ENCODE results near the gene OTUB1. TPM values are rescaled to one million over a fixed set of nuclear protein-coding genes. Genes with fewer than 3 reads are reported as not detected.

OTUB1 gene
- total RNA-seq, 2 donors from 2014 or later = 59.4 to 84.2 TPM

DNA sequence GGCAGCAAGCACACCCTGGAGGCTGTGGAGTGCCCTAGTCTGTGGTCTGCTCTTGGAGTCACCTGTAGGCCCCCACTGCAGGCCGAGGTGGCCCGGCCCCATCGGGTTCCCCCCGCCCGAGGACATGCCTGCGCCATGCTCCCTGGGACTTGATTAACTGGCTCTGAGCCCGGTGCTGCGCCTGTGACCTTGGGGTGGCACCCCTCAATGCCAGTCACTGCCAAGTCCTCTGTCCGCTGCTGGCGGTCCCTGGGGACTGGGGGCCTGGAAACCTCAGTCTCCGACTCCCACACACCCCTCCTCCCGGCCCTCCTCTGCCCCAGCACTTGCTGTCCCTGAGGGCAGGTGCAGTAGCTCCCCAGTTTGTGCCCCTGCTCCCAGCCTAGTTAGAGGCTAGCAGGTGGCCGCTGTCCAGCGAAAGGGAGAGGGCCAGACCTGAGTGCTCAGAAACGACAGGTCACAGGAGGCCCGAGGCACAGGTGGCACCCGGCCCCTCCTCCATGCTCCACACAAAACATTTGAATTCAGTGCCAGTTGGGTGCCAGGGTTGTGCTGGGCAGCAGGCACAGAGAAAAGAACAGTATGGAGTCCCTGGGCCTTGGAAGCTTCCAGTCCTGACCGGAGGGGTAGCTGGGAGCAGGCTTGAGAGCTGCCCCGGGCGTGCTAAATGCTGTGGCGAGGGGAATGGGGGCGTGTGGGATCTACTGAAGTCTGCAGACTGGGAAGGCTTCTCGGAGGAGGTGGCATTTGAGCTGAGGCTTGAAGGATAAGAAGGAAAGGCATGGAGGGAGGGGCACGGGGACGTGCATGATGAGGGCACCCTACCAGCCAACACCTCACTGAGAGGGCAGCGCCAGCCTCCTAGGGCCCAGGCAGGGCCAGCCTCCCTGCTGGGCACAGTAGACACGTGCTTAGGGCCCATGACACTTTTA, 33.1 kb downstream of the OTUB1 start:
- Mint-ChIP-seq H3K4me3 (no peak overlapping the region), H3K27me3 (no peaks in the 10 kb centered on the region), H3K4me1 (no peaks in the 10 kb centered on the region), H3K9me3 (no peaks in the 10 kb centered on the region), H3K27ac (no peak overlapping the region), H3K36me3 (ENCODE audit: low read depth) (no peaks in the 10 kb centered on the region)
- ATAC-seq (replicated peaks) = no peak

DNA sequence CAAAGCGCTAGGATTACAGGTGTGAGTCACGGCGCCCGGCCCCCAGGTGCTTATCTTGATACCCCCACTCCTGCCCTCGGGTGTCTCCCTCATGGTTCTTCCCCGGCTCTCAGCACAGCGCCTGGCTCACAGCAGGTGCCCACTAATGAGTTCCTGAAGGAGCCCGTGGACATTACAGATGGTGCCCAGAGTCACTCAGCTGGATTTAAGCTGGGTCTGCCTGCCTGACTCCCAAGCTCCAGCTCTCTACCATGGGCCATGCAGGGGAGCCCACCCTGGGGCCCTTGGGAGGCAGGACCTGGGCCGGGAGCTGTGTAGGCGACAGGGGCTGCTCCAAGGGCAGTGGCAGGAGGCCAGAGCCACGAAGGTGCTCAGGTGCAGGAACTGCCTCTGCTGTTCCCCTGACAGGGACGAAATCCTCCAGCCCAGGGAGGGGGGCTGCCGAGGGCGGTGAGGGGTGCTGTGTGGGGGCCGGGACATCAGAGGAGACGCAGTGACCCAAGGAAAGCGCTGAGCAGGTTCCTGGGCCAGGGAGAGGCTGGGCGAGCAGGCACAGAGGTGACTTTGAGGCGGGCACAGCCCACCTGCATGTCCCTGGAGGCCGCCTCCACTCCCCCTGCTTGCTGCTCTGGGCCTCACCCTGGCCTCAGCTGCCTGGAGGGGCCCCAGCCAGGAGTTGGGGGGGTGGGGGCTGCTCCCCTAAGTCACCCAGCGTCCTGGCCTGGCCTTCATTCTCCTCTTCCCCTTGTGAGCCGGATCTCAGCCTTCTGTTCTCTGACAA, 34.9 kb downstream of the OTUB1 start:
- H3K9me3 Mint-ChIP-seq = no peaks in the 10 kb centered on the region
- H3K36me3 Mint-ChIP-seq (ENCODE audit: low read depth) = no peaks in the 10 kb centered on the region
- no peak for ATAC-seq (replicated peaks)
- no peak overlapping the region for H3K27ac Mint-ChIP-seq
- no peaks in the 10 kb centered on the region for H3K4me1 Mint-ChIP-seq
- no peak overlapping the region for H3K4me3 Mint-ChIP-seq
- no peaks in the 10 kb centered on the region for H3K27me3 Mint-ChIP-seq

- no peak overlapping the region for H3K27ac Mint-ChIP-seq
- H3K9me3 Mint-ChIP-seq = no peaks in the 10 kb centered on the region
- no peaks in the 10 kb centered on the region for H3K4me1 Mint-ChIP-seq
- no peak overlapping the region for H3K4me3 Mint-ChIP-seq
- peaks cover 3% of the 10 kb centered on the region for H3K27me3 Mint-ChIP-seq
- no peak for ATAC-seq (replicated peaks)
- no peaks in the 10 kb centered on the region for H3K36me3 Mint-ChIP-seq (ENCODE audit: low read depth)
These were observed 35.5 kb downstream of the OTUB1 start for GRCh38 chr11:64021757-64022093.

GRCh38 chr11:64022125-64022784, 36.0 kb downstream of the OTUB1 start:
- H3K4me3 Mint-ChIP-seq = no peak overlapping the region
- H3K4me1 Mint-ChIP-seq = no peaks in the 10 kb centered on the region
- no peak overlapping the region for H3K27ac Mint-ChIP-seq
- no peak for ATAC-seq (replicated peaks)
- no peaks in the 10 kb centered on the region for H3K36me3 Mint-ChIP-seq (ENCODE audit: low read depth)
- H3K9me3 Mint-ChIP-seq = no peaks in the 10 kb centered on the region
- peaks cover 8% of the 10 kb centered on the region for H3K27me3 Mint-ChIP-seq

- Mint-ChIP-seq H3K36me3 (ENCODE audit: low read depth) (no peaks in the 10 kb centered on the region), H3K9me3 (no peaks in the 10 kb centered on the region), H3K27ac (peak overlapping the region; percentile 54), H3K4me1 (no peaks in the 10 kb centered on the region), H3K4me3 (no peak overlapping the region), H3K27me3 (peaks cover 12% of the 10 kb centered on the region)
- ATAC-seq (replicated peaks) = no peak
These were observed 37.8 kb downstream of the OTUB1 start for GRCh38 chr11:64023712-64024710.

DNA sequence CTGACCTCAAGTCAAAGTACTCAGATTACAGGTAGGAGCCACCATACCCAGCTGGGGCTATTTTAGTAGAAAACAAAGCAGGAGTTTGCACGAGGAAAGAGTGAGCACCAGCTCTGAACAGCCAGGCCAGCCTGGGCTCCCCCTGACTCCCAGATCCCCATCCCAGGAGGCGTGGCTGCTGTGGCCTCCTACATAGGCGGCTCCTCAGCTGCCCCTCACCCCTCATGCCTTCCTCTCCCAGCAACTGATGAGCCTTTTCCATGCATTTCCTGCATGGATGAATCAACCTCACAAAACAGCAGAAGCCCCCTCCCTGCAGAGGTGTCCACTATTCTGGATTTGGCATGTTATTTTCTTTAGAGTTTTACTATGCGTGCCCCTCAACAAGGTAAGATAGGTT, 39.0 kb downstream of the OTUB1 start:
- Mint-ChIP-seq H3K4me3 (no peak overlapping the region), H3K27me3 (peaks cover 16% of the 10 kb centered on the region), H3K27ac (no peak overlapping the region), H3K4me1 (no peaks in the 10 kb centered on the region), H3K36me3 (ENCODE audit: low read depth) (no peaks in the 10 kb centered on the region), H3K9me3 (no peaks in the 10 kb centered on the region)
- no peak for ATAC-seq (replicated peaks)

GRCh38 chr11:64026575-64027205, 40.5 kb downstream of the OTUB1 start:
- Mint-ChIP-seq H3K27ac (no peak overlapping the region), H3K9me3 (no peaks in the 10 kb centered on the region), H3K4me1 (no peaks in the 10 kb centered on the region), H3K4me3 (no peak overlapping the region), H3K27me3 (peaks cover 16% of the 10 kb centered on the region), H3K36me3 (ENCODE audit: low read depth) (no peaks in the 10 kb centered on the region)
- ATAC-seq (replicated peaks) = no peak

DNA sequence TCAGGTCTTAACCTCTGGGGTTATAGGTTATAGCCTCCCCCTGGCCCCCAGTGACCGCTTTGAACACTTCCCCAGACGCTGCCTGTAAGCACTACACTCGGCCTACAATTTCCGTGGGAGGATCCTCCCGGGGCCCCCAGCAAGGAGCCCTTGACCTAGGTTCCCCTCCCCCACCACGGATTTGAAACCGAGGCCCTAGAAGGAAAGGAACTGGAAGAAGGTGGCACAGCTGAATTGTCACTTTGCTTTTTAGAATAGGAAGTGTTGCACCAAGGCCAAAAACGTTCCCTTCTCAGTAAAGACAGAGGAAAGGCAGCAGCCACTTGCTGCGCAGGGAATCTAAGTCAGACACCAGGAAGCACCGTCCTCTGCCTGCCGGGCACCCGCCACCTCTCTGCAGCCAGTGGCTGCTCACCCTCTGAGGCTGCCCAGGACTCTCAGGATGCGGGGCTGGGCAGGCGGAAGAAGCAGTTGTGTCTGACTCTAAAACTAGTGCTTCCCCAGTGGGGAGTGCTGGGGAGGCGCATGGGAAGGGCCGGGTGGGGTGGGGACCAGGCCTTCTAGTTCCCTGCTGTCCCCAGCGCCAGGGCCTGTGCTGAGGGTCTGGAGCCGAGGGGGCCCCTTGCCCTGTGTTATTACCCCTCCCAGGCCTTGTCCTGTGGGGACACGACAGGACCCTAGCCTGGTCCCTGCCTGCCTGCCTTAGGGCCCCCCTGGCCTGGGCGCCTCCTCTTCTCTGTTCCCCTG, 41.6 kb downstream of the OTUB1 start:
- peaks cover 20% of the 10 kb centered on the region for H3K27me3 Mint-ChIP-seq
- no peak overlapping the region for H3K4me3 Mint-ChIP-seq
- H3K36me3 Mint-ChIP-seq (ENCODE audit: low read depth) = no peaks in the 10 kb centered on the region
- no peak overlapping the region for H3K27ac Mint-ChIP-seq
- no peaks in the 10 kb centered on the region for H3K4me1 Mint-ChIP-seq
- no peak for ATAC-seq (replicated peaks)
- H3K9me3 Mint-ChIP-seq = no peaks in the 10 kb centered on the region

DNA sequence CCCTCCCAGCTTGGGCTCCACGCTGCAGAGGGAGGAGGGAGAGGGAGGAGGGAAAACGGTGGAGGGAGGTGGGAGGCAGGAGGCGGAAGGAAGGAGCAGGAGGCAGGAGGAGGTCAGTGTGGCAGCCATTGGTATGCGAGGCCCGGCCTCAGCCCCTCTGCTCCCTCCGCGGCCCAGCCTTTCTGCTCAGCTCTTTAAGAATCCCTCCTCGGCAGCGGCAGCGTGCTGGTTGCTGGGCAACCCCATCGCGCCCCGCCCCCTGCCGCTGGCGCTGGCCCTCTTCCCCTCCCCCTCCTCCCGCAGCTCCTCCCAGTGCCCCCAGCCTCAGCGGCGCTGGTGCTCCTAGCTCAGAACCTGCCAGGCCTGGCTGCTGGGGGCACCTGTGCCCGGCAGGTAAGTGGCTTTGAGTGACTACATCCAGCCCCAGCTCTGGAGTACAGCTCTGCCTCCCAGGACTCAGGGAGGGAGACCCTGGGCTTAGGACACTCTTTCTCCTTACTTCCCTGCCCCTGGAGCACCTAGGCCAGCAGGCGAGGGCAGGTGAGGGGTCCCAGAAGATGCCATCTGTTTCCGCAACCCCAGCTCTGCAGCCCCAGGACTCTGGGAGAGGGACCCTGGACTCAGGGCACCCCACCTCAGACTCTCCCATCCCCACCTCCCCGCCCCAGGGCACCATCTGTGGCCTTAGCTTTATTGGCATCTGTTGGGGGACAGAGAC, 42.3 kb downstream of the OTUB1 start:
- Mint-ChIP-seq H3K9me3 (no peaks in the 10 kb centered on the region), H3K4me1 (no peaks in the 10 kb centered on the region), H3K4me3 (no peak overlapping the region), H3K27ac (no peak overlapping the region), H3K36me3 (ENCODE audit: low read depth) (no peaks in the 10 kb centered on the region), H3K27me3 (peaks cover 20% of the 10 kb centered on the region)
- no peak for ATAC-seq (replicated peaks)

DNA sequence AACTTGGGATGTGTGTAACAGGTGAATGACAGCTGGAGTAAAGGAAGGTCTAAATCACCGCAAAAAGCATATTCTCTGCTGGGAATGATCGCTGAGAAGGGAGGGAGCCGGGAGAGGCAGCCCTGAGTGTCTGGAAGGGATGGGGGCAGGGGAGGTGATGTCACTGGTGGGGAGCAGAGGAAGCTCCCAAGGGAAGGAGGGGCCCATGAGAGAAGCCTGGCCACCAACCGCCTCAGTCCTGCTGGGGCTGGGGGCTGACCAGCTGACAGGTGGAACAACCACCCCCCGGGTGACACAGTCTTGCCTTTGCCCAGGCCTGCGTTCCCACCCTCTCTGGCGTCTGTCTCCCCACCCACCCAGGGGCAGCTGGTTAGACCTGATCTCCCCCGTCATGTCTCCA, 43.5 kb downstream of the OTUB1 start:
- no peaks in the 10 kb centered on the region for H3K36me3 Mint-ChIP-seq (ENCODE audit: low read depth)
- H3K27me3 Mint-ChIP-seq = peaks cover 28% of the 10 kb centered on the region
- no peak overlapping the region for H3K4me3 Mint-ChIP-seq
- ATAC-seq (replicated peaks) = no peak
- no peaks in the 10 kb centered on the region for H3K4me1 Mint-ChIP-seq
- no peak overlapping the region for H3K27ac Mint-ChIP-seq
- H3K9me3 Mint-ChIP-seq = no peaks in the 10 kb centered on the region

DNA sequence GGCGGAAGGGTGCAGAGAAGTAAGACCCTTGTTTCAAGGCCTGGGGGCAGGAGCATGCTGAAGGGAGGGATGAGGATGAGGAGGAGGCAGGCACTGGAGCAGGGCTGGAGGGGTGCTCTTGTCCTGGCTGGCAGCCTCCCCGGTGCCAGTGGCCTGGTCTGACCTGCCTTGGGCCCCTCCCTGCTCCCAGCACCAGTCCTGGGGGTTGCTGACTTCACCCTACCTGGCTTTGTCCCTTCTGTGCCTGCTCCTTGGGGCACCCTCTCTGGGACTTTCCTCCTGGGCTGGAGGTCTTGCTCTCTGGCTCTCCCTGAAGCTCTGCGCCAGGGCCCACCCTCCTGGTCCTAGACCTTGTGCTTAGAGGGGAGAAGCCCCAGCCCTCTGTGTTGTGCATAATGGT, 44.8 kb downstream of the OTUB1 start:
- no peak for ATAC-seq (replicated peaks)
- no peak overlapping the region for H3K4me3 Mint-ChIP-seq
- no peaks in the 10 kb centered on the region for H3K4me1 Mint-ChIP-seq
- no peak overlapping the region for H3K27ac Mint-ChIP-seq
- no peaks in the 10 kb centered on the region for H3K36me3 Mint-ChIP-seq (ENCODE audit: low read depth)
- no peaks in the 10 kb centered on the region for H3K9me3 Mint-ChIP-seq
- H3K27me3 Mint-ChIP-seq = peaks cover 34% of the 10 kb centered on the region

- no peaks in the 10 kb centered on the region for H3K4me1 Mint-ChIP-seq
- H3K9me3 Mint-ChIP-seq = no peaks in the 10 kb centered on the region
- no peaks in the 10 kb centered on the region for H3K36me3 Mint-ChIP-seq (ENCODE audit: low read depth)
- H3K27me3 Mint-ChIP-seq = peaks cover 28% of the 10 kb centered on the region
- H3K27ac Mint-ChIP-seq = no peak overlapping the region
- no peak for ATAC-seq (replicated peaks)
- H3K4me3 Mint-ChIP-seq = no peak overlapping the region
These were observed 45.8 kb downstream of the OTUB1 start for GRCh38 chr11:64032050-64032449.
